Breast epithelium (tissue), 4 donors: ENCODE measurements around the gene SLC22A23. TPM values are rescaled to one million over a fixed set of nuclear protein-coding genes. Genes with fewer than 3 reads are reported as not detected.
A peak's percentile ranks its signal among the peaks of the same experiment; 100 is the strongest.

Source experiments
- DNase-seq, 2 donors: peaks; one replicate each; pipeline ENCODE4 v3.0.0-alpha.2; 2019; ENCODE audit warnings: low spot score in 2 of 2
- H3K27ac ChIP-seq, 2 donors: fragments of 200-600 bp; sonication (generic) in 1 of 2; one replicate each; pipeline ENCODE4 v1.5.1; 2016 to 2019; ENCODE audit warnings: mild to moderate bottlenecking in 1 of 2
- H3K27me3 ChIP-seq, 2 donors: fragments of 200-600 bp; sonication (generic) in 1 of 2; one replicate each; pipeline versions ENCODE4 v1.5.1 to v1.6.0; 2017 to 2019; ENCODE audit warnings: control low read depth in 1 of 2, mild to moderate bottlenecking in 1 of 2
- H3K36me3 ChIP-seq: fragments of 200-600 bp; one replicate; pipeline ENCODE4 v1.5.1; 2019
- H3K4me1 ChIP-seq, 2 donors: fragments of 200-600 bp; sonication (generic); one replicate each; pipeline ENCODE4 v1.5.1; 2016 to 2019; ENCODE audit warnings: control low read depth in 1 of 2
- H3K4me3 ChIP-seq, 3 donors: fragments of 200-600 bp; sonication (generic); 1 replicate in 2 of 3; 2 replicates in 1 of 3; pipeline ENCODE4 v1.5.1; 2016 to 2019; ENCODE audit warnings: mild to moderate bottlenecking in 3 of 3, moderate library complexity in 2 of 3
- H3K9me3 ChIP-seq, 2 donors: fragments of 200-600 bp; sonication (generic) in 1 of 2; one replicate each; pipeline ENCODE4 v1.5.1; 2016 to 2019; ENCODE audit warnings: control low read depth in 1 of 2
- CTCF ChIP-seq, 3 donors: fragments of 450-650 bp; IDR thresholded peaks; one replicate each; pipeline ENCODE4 v1.5.1; 2016 to 2017; ENCODE audit warnings: antibody characterized with exemption in 3 of 3, mild to moderate bottlenecking in 3 of 3, moderate library complexity in 3 of 3
- POLR2A ChIP-seq: fragments of 450-650 bp; IDR thresholded peaks from one replicate; pipeline ENCODE4 v1.6.1; 2016; ENCODE audit warnings: antibody characterized with exemption, mild to moderate bottlenecking, moderate library complexity
- POLR2AphosphoS5 ChIP-seq, 3 donors: sonication (generic); formaldehyde crosslinking; IDR thresholded peaks; one replicate each; pipeline ENCODE4 v1.6.1; 2017; ENCODE audit warnings: antibody characterized with exemption in 3 of 3
- intact Hi-C: fragments of 100-400 bp; cut with DNase I; formaldehyde crosslinking; loops from one replicate; pipeline ENCODE4 v1.15.1; 2023; ENCODE audit warnings: low total_unique reads
- total RNA-seq, 3 donors: library from RNA; depleted of rRNA; stranded (reverse); fragments of >200 nt; gene quantifications; one replicate each; pipeline ENCODE4 v1.1.0, GENCODE V29; 2016

Gene SLC22A23
- total RNA-seq, 3 donors from 2014 or later, result 10.9 to 26.3 (median 22.9) TPM

- Histone ChIP-seq H3K27ac (no peak overlapping the region), H3K27me3 (no peaks in the 10 kb centered on the region), H3K4me1 (peaks cover 0 to 9% of the 10 kb centered on the region in 2 donors), H3K36me3 (no peaks in the 10 kb centered on the region), H3K4me3 (no peak overlapping the region), H3K9me3 (no peaks in the 10 kb centered on the region)
- TF ChIP-seq POLR2A (no peak), CTCF (IDR thresholded peaks at IDR 0.05) (no peak), POLR2AphosphoS5 (IDR thresholded peaks at IDR 0.05) (no peak)
- no peak for DNase-seq
- intact Hi-C loops, result no loop called here
Measured at GRCh38 chr6:3423439-3424184, 33.2 kb downstream of the SLC22A23 start.

- Histone ChIP-seq H3K4me1 (peaks cover 0 to 4% of the 10 kb centered on the region in 2 donors), H3K9me3 (no peaks in the 10 kb centered on the region), H3K27me3 (no peaks in the 10 kb centered on the region), H3K36me3 (no peaks in the 10 kb centered on the region), H3K27ac (peak overlapping the region in 1 of 2 donors; percentile 17), H3K4me3 (no peak overlapping the region)
- intact Hi-C loops, result no loop called here
- DNase-seq, result peak in 1 of 2 donors; percentile 54
- TF ChIP-seq POLR2AphosphoS5 (IDR thresholded peaks at IDR 0.05), result no peak
- no peak for TF ChIP-seq POLR2A
- TF ChIP-seq CTCF (IDR thresholded peaks at IDR 0.05), result no peak
Measured at GRCh38 chr6:3422435-3423070, 34.3 kb downstream of the SLC22A23 start.

- intact Hi-C loops, result no loop called here
- Histone ChIP-seq H3K4me3 (no peak overlapping the region), H3K9me3 (no peaks in the 10 kb centered on the region), H3K36me3 (no peaks in the 10 kb centered on the region), H3K4me1 (no peaks in the 10 kb centered on the region), H3K27ac (peak overlapping the region in 1 of 2 donors; percentile 17), H3K27me3 (no peaks in the 10 kb centered on the region)
- no peak for DNase-seq
- TF ChIP-seq POLR2A, result no peak
- no peak for TF ChIP-seq CTCF (IDR thresholded peaks at IDR 0.05)
Measured at GRCh38 chr6:3421791-3422434, 34.9 kb downstream of the SLC22A23 start.

GRCh38 chr6:3421143-3421542 lies 35.7 kb downstream of the SLC22A23 start:
- Histone ChIP-seq H3K27ac (no peak overlapping the region), H3K4me1 (no peaks in the 10 kb centered on the region), H3K4me3 (no peak overlapping the region), H3K36me3 (no peaks in the 10 kb centered on the region), H3K9me3 (no peaks in the 10 kb centered on the region), H3K27me3 (no peaks in the 10 kb centered on the region)
- no peak for DNase-seq
- intact Hi-C loops, result no loop called here
- TF ChIP-seq POLR2A (no peak), POLR2AphosphoS5 (IDR thresholded peaks at IDR 0.05) (no peak), CTCF (IDR thresholded peaks at IDR 0.05) (no peak)
